Panc1 (cell line): ENCODE measurements around the gene SSPN. TPM values are rescaled to one million over a fixed set of nuclear protein-coding genes. Genes with fewer than 3 reads are reported as not detected.

Experiments used
- ATAC-seq: fragments of 200-7000 bp; cut with Tn5 transposase; 2 replicates; pipeline ENCODE4 v1.9.1; 2020; ENCODE audit warnings: mild to moderate bottlenecking, moderate library complexity
- BruUV-seq: library from RNA; stranded (reverse); fragments of 400-500 nt; replicated peaks from 2 replicates; lab custom pipeline; 2021; lab: Mats Ljungman, UMichigan
- CTCF ChIA-PET: fragments of 300-600 bp; sonication (Branson Sonifier 250); formaldehyde crosslinking; loops from one replicate; lab custom pipeline; 2022; ENCODE audit warnings: antibody characterized with exemption; lab: Charles Lee
- POLR2A ChIA-PET: fragments of 300-600 bp; sonication (Branson Sonifier 250); formaldehyde crosslinking; loops from one replicate; lab custom pipeline; 2022; ENCODE audit warnings: antibody characterized with exemption; lab: Charles Lee
- DNase-seq: peaks from one replicate; pipeline ENCODE4 v3.0.0-alpha.2; 2010; ENCODE audit warnings: low read depth, low spot score
- H3K27ac ChIP-seq: 2 replicates; pipeline ENCODE4 v1.5.1; 2011; ENCODE audit warnings: mild to moderate bottlenecking, low read length, inconsistent platforms
- H3K27me3 ChIP-seq: fragments of 200-500 bp; sonication (Bioruptor generic); 2 replicates; pipeline ENCODE4 v1.6.0; 2014; ENCODE audit warnings: low read length, inconsistent platforms; ENCODE audit not compliant: control insufficient read depth, insufficient read depth
- H3K36me3 ChIP-seq: fragments of 200-500 bp; sonication (Bioruptor generic); 2 replicates; pipeline ENCODE4 v1.5.1; 2014; ENCODE audit warnings: inconsistent platforms, mild to moderate bottlenecking, low read length, moderate library complexity; ENCODE audit not compliant: control insufficient read depth, insufficient read depth
- H3K4me1 ChIP-seq: 2 replicates; pipeline ENCODE4 v1.5.1; 2011; ENCODE audit warnings: inconsistent platforms, mild to moderate bottlenecking, low read length, moderate library complexity; ENCODE audit not compliant: control insufficient read depth, insufficient read depth
- H3K4me3 ChIP-seq, 2 experiments: 2 replicates each; pipeline ENCODE4 v1.5.1; 2011 to 2012; ENCODE audit warnings: low read depth in 2 of 2, low read length in 2 of 2, mild to moderate bottlenecking in 2 of 2, inconsistent platforms in 1 of 2, moderate library complexity in 1 of 2
- H3K9me3 ChIP-seq: fragments of 200-500 bp; sonication (Bioruptor generic); 2 replicates; pipeline ENCODE4 v1.5.1; 2014; ENCODE audit warnings: low read depth, mild to moderate bottlenecking, inconsistent platforms, low read length, moderate library complexity; ENCODE audit not compliant: control insufficient read depth, insufficient read depth
- POLR2AphosphoS5 ChIP-seq: IDR thresholded peaks from 2 replicates; pipeline ENCODE4 v1.6.1; 2012; ENCODE audit warnings: mild to moderate bottlenecking, low read depth, low read length, moderate library complexity
- SIN3A ChIP-seq: IDR thresholded peaks from 2 replicates; pipeline ENCODE4 v1.6.1; 2012; ENCODE audit warnings: low read depth, mild to moderate bottlenecking, low read length, moderate library complexity, borderline replicate concordance; ENCODE audit not compliant: insufficient read depth
- TCF7L2 ChIP-seq: IDR thresholded peaks from 2 replicates; pipeline ENCODE4 v1.6.1; 2011; ENCODE audit warnings: mild to moderate bottlenecking, low read depth, low read length, inconsistent platforms
- in situ Hi-C: cut with HindIII; loops from 2 replicates; pipeline ENCODE4 v1.10.0; 2016; ENCODE audit warnings: low sequenced_read_pairs, low pct_unique_long_range_greater_than_20kb
- intact Hi-C: fragments of 100-400 bp; cut with micrococcal nuclease; formaldehyde crosslinking; loops from one replicate; pipeline ENCODE4 v1.10.0; 2022; ENCODE audit not compliant: unreplicated experiment
- total RNA-seq: library from RNA; stranded (reverse); gene quantifications from one replicate; pipeline ENCODE4 v1.2.1, GENCODE V29; 2021; ENCODE audit not compliant: unreplicated experiment
- TF ChIP-seq, protein P1 (sequence below), 2 experiments: IDR thresholded peaks; 2 replicates each; pipeline ENCODE4 v1.6.1; 2011 to 2012; ENCODE audit warnings: low read depth in 2 of 2, control low read depth in 1 of 2, low read length in 1 of 2, mild to moderate bottlenecking in 1 of 2, moderate library complexity in 1 of 2; ENCODE audit not compliant: insufficient read depth in 1 of 2
- TF ChIP-seq, protein P2 (sequence below): fragments of 450-650 bp; IDR thresholded peaks from 2 replicates; pipeline ENCODE4 v1.5.1; 2017; ENCODE audit warnings: mild to moderate bottlenecking

The SSPN gene
- total RNA-seq, 1 experiment from 2014 or later, result 23.4 TPM

DNA sequence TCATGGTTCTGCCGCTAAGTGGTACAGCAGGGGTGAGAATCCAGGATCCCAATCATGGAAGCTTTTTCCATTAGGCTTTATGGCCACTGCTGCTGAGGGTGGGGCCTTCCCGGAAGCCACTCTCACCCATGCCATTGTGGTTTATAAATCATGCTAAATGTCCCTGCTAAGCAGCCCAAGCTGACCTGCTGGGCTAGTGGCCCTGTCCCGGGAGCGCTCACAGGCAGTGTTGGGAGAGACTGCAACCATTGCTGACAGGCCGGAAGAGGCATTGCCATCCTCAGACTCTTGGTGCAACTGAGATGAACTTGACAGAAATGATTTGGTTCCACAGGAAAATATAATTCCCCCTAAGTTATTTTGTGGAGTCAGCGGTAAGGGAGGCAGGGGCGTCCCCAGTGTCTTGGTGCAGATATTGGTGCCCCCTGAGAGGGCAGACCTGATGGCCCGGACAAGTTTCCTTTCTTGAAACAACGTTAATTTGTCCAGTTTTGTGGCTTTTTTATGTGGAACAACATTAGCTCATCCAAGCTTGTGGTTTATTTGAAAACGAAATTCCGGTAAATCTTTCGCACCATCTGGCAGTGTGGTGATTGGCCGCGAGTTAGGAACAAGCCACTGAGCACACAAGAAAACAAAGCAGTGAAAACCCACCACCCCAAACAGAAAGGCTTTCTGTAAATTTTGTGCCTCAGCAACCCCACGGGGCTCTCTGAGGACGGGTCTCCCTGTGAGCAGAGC is 82.3 kb downstream of the SSPN start:
- no TSS peak for BruUV-seq
- ATAC-seq (no peak), DNase-seq (no peak)
- peak overlapping the region; percentile 98 for H3K27ac ChIP-seq
- ChIA-PET POLR2A (interaction anchor here (0.7 kb wide), 1 partner anchor 102 kb away, joined by 3 read pairs; no protein-coding TSS in a partner anchor), CTCF (no interaction called here)
- no peak for TF ChIP-seq POLR2AphosphoS5
- TF ChIP-seq TCF7L2, result no peak
- no peak for TF ChIP-seq SIN3A
- TF ChIP-seq, protein P1, sequence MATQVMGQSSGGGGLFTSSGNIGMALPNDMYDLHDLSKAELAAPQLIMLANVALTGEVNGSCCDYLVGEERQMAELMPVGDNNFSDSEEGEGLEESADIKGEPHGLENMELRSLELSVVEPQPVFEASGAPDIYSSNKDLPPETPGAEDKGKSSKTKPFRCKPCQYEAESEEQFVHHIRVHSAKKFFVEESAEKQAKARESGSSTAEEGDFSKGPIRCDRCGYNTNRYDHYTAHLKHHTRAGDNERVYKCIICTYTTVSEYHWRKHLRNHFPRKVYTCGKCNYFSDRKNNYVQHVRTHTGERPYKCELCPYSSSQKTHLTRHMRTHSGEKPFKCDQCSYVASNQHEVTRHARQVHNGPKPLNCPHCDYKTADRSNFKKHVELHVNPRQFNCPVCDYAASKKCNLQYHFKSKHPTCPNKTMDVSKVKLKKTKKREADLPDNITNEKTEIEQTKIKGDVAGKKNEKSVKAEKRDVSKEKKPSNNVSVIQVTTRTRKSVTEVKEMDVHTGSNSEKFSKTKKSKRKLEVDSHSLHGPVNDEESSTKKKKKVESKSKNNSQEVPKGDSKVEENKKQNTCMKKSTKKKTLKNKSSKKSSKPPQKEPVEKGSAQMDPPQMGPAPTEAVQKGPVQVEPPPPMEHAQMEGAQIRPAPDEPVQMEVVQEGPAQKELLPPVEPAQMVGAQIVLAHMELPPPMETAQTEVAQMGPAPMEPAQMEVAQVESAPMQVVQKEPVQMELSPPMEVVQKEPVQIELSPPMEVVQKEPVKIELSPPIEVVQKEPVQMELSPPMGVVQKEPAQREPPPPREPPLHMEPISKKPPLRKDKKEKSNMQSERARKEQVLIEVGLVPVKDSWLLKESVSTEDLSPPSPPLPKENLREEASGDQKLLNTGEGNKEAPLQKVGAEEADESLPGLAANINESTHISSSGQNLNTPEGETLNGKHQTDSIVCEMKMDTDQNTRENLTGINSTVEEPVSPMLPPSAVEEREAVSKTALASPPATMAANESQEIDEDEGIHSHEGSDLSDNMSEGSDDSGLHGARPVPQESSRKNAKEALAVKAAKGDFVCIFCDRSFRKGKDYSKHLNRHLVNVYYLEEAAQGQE (IDR thresholded peaks at IDR 0.05; ENCODE audit: insufficient read depth in 1 of 2, low read depth in 2 of 2, low read length in 1 of 2), result no peak
- TF ChIP-seq, protein P2, sequence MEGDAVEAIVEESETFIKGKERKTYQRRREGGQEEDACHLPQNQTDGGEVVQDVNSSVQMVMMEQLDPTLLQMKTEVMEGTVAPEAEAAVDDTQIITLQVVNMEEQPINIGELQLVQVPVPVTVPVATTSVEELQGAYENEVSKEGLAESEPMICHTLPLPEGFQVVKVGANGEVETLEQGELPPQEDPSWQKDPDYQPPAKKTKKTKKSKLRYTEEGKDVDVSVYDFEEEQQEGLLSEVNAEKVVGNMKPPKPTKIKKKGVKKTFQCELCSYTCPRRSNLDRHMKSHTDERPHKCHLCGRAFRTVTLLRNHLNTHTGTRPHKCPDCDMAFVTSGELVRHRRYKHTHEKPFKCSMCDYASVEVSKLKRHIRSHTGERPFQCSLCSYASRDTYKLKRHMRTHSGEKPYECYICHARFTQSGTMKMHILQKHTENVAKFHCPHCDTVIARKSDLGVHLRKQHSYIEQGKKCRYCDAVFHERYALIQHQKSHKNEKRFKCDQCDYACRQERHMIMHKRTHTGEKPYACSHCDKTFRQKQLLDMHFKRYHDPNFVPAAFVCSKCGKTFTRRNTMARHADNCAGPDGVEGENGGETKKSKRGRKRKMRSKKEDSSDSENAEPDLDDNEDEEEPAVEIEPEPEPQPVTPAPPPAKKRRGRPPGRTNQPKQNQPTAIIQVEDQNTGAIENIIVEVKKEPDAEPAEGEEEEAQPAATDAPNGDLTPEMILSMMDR, result no peak
- H3K27me3 ChIP-seq, result no peaks in the 10 kb centered on the region
- H3K9me3 ChIP-seq, result no peaks in the 10 kb centered on the region; the same call in 1 of the 2 replicates
- no peaks in the 10 kb centered on the region for H3K36me3 ChIP-seq
- intact Hi-C loops (no loop called here), in situ Hi-C loops (no loop called here)
- no peak overlapping the region for H3K4me3 ChIP-seq
- H3K4me1 ChIP-seq, result peaks cover 48% of the 10 kb centered on the region

DNA sequence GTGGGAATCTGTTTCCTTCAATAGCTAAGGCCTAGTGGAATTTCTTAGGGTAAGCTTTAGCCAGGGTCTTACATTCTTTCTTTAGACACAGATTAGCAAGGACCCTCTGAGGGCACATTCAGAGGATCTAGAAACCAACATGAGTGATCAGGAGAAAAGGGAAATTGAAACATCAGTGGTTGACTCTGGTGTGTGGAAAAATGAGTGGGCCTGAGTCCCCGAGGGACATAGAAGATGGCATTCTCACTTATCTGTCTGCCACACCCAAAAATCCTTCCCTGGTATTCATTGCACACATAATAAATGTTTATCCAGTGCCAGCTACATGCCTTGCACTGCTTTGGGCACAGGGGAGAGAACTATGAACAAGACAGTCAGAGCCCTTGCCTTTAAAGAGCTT is 82.9 kb downstream of the SSPN start:
- in situ Hi-C loops, result no loop called here
- no peak for TF ChIP-seq TCF7L2
- no peak for TF ChIP-seq SIN3A
- TF ChIP-seq, protein P2, result no peak
- TF ChIP-seq, protein P1 (IDR thresholded peaks at IDR 0.05; ENCODE audit: insufficient read depth in 1 of 2, low read depth in 2 of 2, low read length in 1 of 2), result no peak
- TF ChIP-seq POLR2AphosphoS5, result no peak
- no TSS peak for BruUV-seq
- ChIA-PET CTCF (no interaction called here), POLR2A (interaction anchor here (0.7 kb wide), 1 partner anchor 101 kb away, joined by 3 read pairs; no protein-coding TSS in a partner anchor)
- H3K27me3 ChIP-seq, result no peaks in the 10 kb centered on the region
- H3K4me1 ChIP-seq, result peaks cover 42% of the 10 kb centered on the region
- intact Hi-C loops, result no loop called here
- H3K4me3 ChIP-seq, result no peak overlapping the region
- no peaks in the 10 kb centered on the region for H3K36me3 ChIP-seq
- H3K27ac ChIP-seq, result peak overlapping the region; percentile 98
- ATAC-seq, result no peak
- no peak for DNase-seq
- H3K9me3 ChIP-seq, result no peaks in the 10 kb centered on the region; the same call in 1 of the 2 replicates
